ENCODE data around the gene NCAM1.

DNA sequence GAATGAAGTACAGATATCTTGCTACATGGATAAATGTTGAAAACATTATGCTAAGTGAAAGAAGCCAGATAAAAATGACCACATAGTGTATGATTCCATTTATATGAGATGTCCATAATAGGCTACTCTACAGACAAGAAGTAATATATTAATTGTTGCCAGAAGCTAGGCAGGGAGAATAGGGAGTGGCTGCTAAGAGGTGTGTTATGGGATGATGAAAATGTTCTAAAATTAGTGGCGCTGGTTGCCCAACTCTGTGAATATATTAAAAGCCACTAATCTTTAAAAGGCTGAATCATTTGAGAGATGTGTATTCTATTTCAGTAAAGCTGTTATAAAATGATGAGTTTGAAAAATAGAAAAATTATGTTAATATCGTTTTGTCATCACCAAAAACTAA lies 144.4 kb downstream of the NCAM1 start:
- no peak for TF ChIP-seq EZH2 (IDR thresholded peaks at IDR 0.05)
- TF ChIP-seq POLR2AphosphoS5 (IDR thresholded peaks at IDR 0.05; ENCODE audit: borderline replicate concordance, low read depth, low read length): no peak
- no peak for TF ChIP-seq FOXP2 (optimal IDR thresholded peaks at IDR 0.05; ENCODE audit: control extremely low read depth, extremely low read length, insufficient read depth)

All from SK-N-MC (cell line).